RWPE2 (cell line): Measurements from ENCODE around the gene ZFPM1.

Experiments used
- ATAC-seq: fragments of 200-7000 bp; cut with Tn5 transposase; 3 replicates; pipeline ENCODE4 v1.9.1; 2021; ENCODE audit warnings: low read depth
- DNase-seq: peaks from one replicate; pipeline ENCODE4 v3.0.0-alpha.2; 2020; ENCODE audit warnings: low spot score
- H3K27ac ChIP-seq: fragments of 450-650 bp; 2 replicates; pipeline ENCODE4 v1.5.1; 2017; ENCODE audit warnings: mild to moderate bottlenecking; ENCODE audit not compliant: poor library complexity, severe bottlenecking
- H3K27me3 ChIP-seq: fragments of 250-450 bp; sonication (Bioruptor Pico); 2 replicates; pipeline ENCODE4 v1.5.1; 2021; ENCODE audit warnings: mild to moderate bottlenecking, moderate library complexity; ENCODE audit not compliant: insufficient read depth, poor library complexity, severe bottlenecking
- H3K36me3 ChIP-seq: fragments of 250-450 bp; sonication (Bioruptor Pico); 2 replicates; pipeline ENCODE4 v1.5.1; 2020; ENCODE audit warnings: low read depth, mild to moderate bottlenecking, moderate library complexity
- H3K4me1 ChIP-seq: fragments of 250-450 bp; sonication (Bioruptor Pico); 2 replicates; pipeline ENCODE4 v1.5.1; 2021; ENCODE audit warnings: mild to moderate bottlenecking, moderate library complexity; ENCODE audit not compliant: insufficient read depth, poor library complexity, severe bottlenecking
- H3K4me3 ChIP-seq: fragments of 250-450 bp; sonication (Bioruptor Pico); 2 replicates; pipeline ENCODE4 v1.5.1; 2021; ENCODE audit warnings: mild to moderate bottlenecking, moderate library complexity; ENCODE audit not compliant: severe bottlenecking
- H3K9me3 ChIP-seq: fragments of 250-450 bp; sonication (Bioruptor Pico); 2 replicates; pipeline ENCODE4 v1.5.1; 2021; ENCODE audit warnings: mild to moderate bottlenecking, moderate library complexity; ENCODE audit not compliant: severe bottlenecking
- TF ChIP-seq, protein P1 (sequence below): fragments of 450-650 bp; IDR thresholded peaks from one replicate; pipeline ENCODE4 v1.5.1; 2017; ENCODE audit warnings: mild to moderate bottlenecking, moderate library complexity; ENCODE audit not compliant: poor library complexity, severe bottlenecking

Gene ZFPM1

DNA sequence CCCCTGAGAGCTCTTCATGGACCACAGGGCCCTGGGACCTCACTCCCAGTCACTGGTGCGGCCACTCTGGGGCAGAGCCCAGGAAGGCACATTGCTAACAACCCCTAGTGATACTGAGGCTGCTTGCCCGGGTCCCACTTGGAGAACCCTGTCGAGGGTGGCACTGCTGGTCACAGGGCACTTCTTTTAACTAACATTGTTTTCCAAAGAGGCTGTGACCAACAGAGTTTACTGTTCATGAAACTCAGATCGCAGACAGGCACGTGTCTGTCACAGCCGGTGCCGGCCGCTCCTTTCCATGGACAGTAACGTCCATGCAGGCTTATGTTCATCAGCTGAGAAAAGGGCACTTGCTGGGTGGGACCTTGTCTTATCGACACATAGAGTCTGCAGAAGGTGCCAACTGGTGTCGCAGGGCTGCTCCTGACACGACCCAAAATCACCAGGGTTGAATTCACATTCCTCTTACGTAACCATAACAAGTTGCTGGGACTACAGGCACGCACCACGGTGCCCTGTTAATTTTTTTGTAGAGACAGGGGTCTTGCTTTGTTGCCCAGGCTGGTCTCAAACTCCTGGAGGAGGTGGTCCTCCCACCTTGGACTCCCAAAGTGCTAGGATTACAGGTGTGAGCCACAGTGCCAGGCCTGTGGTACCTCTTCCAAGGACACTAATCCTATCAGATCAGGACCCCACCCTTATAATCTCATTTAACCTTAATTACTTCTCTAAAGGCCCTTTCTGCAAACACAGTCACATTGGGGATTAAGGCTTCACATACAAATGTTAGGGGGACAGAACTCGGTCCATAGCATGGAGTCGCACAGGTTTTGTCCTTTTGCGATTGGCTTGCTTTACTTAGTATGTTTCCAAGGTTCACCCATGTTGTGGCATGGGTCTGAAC lies 115.9 kb downstream of the ZFPM1 start:
- Histone ChIP-seq H3K36me3 (peaks cover 23% of the 10 kb centered on the region), H3K4me3 (peak overlapping the region; percentile 94), H3K9me3 (no peaks in the 10 kb centered on the region), H3K27ac (peak overlapping the region; percentile 36), H3K27me3 (no peaks in the 10 kb centered on the region), H3K4me1 (peaks cover 9% of the 10 kb centered on the region)
- TF ChIP-seq, protein P1, sequence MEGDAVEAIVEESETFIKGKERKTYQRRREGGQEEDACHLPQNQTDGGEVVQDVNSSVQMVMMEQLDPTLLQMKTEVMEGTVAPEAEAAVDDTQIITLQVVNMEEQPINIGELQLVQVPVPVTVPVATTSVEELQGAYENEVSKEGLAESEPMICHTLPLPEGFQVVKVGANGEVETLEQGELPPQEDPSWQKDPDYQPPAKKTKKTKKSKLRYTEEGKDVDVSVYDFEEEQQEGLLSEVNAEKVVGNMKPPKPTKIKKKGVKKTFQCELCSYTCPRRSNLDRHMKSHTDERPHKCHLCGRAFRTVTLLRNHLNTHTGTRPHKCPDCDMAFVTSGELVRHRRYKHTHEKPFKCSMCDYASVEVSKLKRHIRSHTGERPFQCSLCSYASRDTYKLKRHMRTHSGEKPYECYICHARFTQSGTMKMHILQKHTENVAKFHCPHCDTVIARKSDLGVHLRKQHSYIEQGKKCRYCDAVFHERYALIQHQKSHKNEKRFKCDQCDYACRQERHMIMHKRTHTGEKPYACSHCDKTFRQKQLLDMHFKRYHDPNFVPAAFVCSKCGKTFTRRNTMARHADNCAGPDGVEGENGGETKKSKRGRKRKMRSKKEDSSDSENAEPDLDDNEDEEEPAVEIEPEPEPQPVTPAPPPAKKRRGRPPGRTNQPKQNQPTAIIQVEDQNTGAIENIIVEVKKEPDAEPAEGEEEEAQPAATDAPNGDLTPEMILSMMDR: no peak
- no peak for DNase-seq
- ATAC-seq: no peak

DNA sequence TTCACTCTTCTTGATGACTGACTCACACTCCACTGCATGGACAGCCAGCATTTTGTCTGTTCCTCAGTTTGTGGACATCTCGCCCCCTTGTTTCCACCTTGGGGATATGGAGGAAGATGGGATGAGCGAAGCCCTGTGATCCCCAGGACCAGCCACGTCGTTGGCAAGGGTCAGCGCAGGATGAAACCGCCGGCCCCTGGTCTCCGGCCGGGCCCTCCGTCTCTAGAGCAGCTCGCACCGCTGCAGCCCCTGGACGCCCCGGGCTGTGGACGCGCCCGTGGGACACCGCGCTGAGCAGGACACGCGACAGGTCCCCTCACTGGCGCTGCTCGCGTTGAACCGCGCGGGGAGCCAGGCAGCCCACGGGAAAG lies 116.5 kb downstream of the ZFPM1 start:
- Histone ChIP-seq H3K4me3 (peak overlapping the region; percentile 94), H3K27me3 (no peaks in the 10 kb centered on the region), H3K4me1 (peaks cover 9% of the 10 kb centered on the region), H3K9me3 (no peaks in the 10 kb centered on the region), H3K27ac (peak overlapping the region; percentile 36), H3K36me3 (peaks cover 26% of the 10 kb centered on the region)
- TF ChIP-seq, protein P1: no peak
- ATAC-seq: peak; percentile 11; the same call in 1 of the 3 replicates
- DNase-seq: no peak

DNA sequence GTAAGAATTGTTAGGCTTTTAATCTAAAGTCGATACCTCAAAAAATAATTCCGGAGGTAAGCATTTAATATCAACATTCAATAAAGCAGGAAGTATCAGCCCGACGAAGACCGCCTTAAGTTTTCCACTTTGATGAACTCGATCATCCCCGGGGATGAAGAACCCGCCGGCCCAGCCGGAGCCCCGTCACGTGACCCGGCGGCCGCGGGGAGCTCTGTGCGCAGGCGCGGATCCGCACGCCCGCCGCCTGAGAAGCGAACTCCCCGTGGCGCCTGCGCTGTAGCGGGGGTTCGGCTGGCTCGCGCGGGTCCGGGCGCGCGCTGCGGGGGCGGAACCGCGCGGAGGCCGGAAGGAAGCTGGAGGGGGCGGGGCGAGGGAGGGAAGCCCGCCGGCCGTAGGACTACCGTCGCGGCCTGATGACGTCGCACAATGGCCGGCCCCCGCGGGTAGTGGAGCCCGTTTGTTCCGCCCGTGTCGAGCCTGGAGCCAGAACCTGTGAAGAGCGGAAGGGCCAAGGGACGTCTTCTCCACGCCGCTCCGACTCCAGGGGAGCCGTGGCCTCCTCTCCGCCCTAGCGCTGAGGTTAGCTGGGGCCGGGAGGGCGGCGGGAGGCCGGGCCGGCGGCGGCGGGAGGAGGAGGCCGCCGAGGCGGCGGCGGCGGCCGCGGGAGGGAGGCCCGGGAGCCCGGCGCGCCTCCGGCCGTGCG lies 117.1 kb downstream of the ZFPM1 start, which contains the start of gene ZC3H18:
Gene ZC3H18, plus strand, starts transcription at position 419 of the 706 bp plus-strand sequence. CDS start 6,721 bp downstream, outside the sequence.
- Histone ChIP-seq H3K36me3 (peaks cover 29% of the 10 kb centered on the region), H3K27ac (peak within 1 kb of the TSS; percentile 36), H3K4me1 (peaks cover 9% of the 10 kb centered on the region)

DNA sequence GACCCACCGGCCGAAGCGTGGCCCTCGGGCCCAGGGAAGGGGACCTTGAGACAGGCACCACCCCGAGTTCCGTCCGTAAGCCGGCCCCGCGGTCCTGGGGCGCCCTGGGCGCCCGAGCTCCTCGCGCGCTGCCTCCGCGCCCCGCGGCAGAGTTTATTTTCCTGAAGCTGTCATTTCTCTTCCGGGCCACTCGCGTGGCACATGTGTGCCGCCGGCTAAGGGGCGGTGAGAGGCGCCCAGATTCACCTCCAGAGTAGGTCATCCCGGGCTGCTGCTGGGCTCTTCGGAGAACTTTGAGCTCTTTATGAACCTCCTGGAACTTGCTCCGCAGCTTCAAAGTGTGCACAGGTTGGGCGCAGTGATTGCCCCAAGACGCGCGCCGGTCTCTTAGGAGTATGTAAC lies 117.6 kb downstream of the ZFPM1 start:
- no peaks in the 10 kb centered on the region for H3K9me3 ChIP-seq

More for the DNA sequence above, 117.1 kb downstream of the ZFPM1 start, which contains the start of gene ZC3H18:
- peak within 1 kb of the TSS; percentile 94 for H3K4me3 ChIP-seq
- DNase-seq (peak; percentile 95), ATAC-seq (peak; percentile 81)
- H3K9me3 ChIP-seq: no peaks in the 10 kb centered on the region
- TF ChIP-seq, protein P1: no peak
- no peaks in the 10 kb centered on the region for H3K27me3 ChIP-seq

More for the DNA sequence above, 117.6 kb downstream of the ZFPM1 start:
- Histone ChIP-seq H3K4me3 (peak overlapping the region; percentile 94), H3K27ac (peak overlapping the region; percentile 36), H3K4me1 (peaks cover 9% of the 10 kb centered on the region), H3K27me3 (no peaks in the 10 kb centered on the region), H3K36me3 (peaks cover 34% of the 10 kb centered on the region)
- no peak for DNase-seq
- ATAC-seq: no peak; the same call in 1 of the 3 replicates
- TF ChIP-seq, protein P1: no peak
